BE2C (cell line): ENCODE measurements around the gene MAGEB17.
"Not testable (repeated sequence)": the region's sequence is repeated elsewhere in the genome, so short reads cannot be mapped to it uniquely, and the experiment has no call there.

ENCODE experiments used
- DNase-seq: peaks from one replicate; pipeline ENCODE4 v3.0.0-alpha.2; 2020
- H3K27me3 ChIP-seq: fragments of 250-450 bp; sonication (Bioruptor Pico); 2 replicates; pipeline ENCODE4 v1.5.1; 2020; ENCODE audit warnings: mild to moderate bottlenecking
- H3K36me3 ChIP-seq: fragments of 250-450 bp; sonication (Bioruptor Pico); 2 replicates; pipeline ENCODE4 v1.5.1; 2020; ENCODE audit warnings: mild to moderate bottlenecking
- H3K4me1 ChIP-seq: fragments of 250-450 bp; sonication (Bioruptor Pico); 2 replicates; pipeline ENCODE4 v1.5.1; 2020
- H3K4me3 ChIP-seq: 2 replicates; pipeline ENCODE4 v1.5.1; 2011; ENCODE audit warnings: low read depth, low read length
- H3K9me3 ChIP-seq: fragments of 250-450 bp; sonication (Bioruptor Pico); 2 replicates; pipeline ENCODE4 v1.5.1; 2020
- TF ChIP-seq, protein P1 (sequence below): IDR thresholded peaks from 2 replicates; pipeline ENCODE4 v1.5.1; 2012; ENCODE audit warnings: mild to moderate bottlenecking, low read depth, low read length

MAGEB17 gene

DNA sequence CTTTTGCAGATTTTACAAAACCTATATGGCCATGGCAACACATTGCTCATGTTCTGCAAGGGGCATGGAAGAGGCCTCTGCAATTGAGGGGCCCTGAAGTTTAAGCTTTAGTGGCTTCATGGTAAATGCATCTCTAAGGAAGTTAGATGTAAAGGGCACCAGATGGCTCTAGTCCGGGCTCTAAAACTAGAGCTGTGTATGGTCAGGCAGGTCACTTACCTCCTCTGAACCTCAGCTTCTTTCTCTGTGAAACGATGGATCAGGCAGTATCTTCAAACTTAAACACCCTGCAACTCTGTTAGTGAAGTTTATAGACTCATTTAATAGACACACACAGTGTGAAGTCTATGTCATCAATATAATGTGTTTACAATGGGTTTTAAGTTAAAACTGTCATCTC, 10.0 kb downstream of the MAGEB17 start:
- TF ChIP-seq, protein P1, sequence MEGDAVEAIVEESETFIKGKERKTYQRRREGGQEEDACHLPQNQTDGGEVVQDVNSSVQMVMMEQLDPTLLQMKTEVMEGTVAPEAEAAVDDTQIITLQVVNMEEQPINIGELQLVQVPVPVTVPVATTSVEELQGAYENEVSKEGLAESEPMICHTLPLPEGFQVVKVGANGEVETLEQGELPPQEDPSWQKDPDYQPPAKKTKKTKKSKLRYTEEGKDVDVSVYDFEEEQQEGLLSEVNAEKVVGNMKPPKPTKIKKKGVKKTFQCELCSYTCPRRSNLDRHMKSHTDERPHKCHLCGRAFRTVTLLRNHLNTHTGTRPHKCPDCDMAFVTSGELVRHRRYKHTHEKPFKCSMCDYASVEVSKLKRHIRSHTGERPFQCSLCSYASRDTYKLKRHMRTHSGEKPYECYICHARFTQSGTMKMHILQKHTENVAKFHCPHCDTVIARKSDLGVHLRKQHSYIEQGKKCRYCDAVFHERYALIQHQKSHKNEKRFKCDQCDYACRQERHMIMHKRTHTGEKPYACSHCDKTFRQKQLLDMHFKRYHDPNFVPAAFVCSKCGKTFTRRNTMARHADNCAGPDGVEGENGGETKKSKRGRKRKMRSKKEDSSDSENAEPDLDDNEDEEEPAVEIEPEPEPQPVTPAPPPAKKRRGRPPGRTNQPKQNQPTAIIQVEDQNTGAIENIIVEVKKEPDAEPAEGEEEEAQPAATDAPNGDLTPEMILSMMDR, result no peak
- no peaks in the 10 kb centered on the region for H3K36me3 ChIP-seq
- no peak for DNase-seq
- H3K4me3 ChIP-seq, result no peak overlapping the region
- no peaks in the 10 kb centered on the region for H3K9me3 ChIP-seq
- no peaks in the 10 kb centered on the region for H3K27me3 ChIP-seq
- H3K4me1 ChIP-seq, result no peaks in the 10 kb centered on the region

DNA sequence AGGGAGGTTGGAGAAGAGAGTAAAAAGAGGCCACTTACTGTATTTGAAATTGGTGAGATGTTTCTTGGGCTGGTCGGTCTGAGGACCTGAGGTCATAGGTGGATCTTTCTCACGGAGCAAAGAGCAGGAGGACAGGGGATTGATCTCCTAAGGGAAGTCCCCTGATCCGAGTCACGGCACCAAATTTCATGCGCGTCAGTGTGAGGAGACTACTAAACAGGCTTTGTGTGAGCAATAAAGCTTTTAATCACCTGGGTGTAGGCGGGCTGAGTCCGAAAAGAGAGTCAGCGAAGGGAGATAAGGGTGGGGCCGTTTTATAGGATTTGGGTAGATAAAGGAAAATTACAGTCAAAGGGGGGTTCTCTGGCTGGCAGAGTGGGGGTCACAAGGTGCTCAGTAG, 16.6 kb downstream of the MAGEB17 start:
- not testable (repeated sequence) for DNase-seq, H3K9me3 ChIP-seq, H3K36me3 ChIP-seq, H3K27me3 ChIP-seq, H3K4me3 ChIP-seq, H3K4me1 ChIP-seq

GRCh38 chrX:16185725-16186136, 18.4 kb downstream of the MAGEB17 start:
- H3K4me1 ChIP-seq, result no peaks in the 10 kb centered on the region
- H3K27me3 ChIP-seq, result no peaks in the 10 kb centered on the region
- DNase-seq, result no peak
- H3K9me3 ChIP-seq, result no peaks in the 10 kb centered on the region
- TF ChIP-seq, protein P1, result no peak
- H3K4me3 ChIP-seq, result no peak overlapping the region
- no peaks in the 10 kb centered on the region for H3K36me3 ChIP-seq

DNA sequence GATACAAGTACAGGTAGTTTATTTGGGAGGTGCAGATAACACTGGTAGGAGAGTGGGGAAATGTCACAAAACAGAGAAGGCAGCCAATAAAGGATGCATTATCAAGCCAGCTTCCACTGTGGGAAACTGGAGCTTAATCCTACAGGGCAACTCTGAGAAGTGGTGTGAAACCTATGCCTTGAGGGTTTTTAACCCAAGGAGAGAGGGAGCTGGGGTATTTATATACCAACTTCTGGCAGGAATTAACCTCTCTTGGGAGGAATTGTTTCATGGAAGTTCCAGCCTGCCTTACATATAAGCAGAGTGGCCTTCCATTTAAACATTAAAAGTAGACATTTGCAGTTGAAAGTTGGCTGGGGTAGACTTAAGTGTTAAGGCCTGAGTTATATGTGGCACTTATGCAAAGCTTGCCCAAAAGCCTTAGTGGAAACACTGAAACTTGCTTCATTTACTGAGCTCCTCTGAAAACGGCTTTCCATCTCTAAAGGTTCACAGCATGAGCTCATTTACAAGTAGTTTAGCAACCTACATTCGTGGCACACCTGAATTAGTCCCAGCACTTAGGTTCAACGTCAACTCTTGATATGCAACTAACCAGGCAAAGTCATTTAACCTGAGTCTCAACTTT, 19.2 kb downstream of the MAGEB17 start:
- no peaks in the 10 kb centered on the region for H3K9me3 ChIP-seq
- no peak overlapping the region for H3K4me3 ChIP-seq
- TF ChIP-seq, protein P1, result no peak
- no peaks in the 10 kb centered on the region for H3K27me3 ChIP-seq
- no peaks in the 10 kb centered on the region for H3K4me1 ChIP-seq
- no peak for DNase-seq
- no peaks in the 10 kb centered on the region for H3K36me3 ChIP-seq

DNA sequence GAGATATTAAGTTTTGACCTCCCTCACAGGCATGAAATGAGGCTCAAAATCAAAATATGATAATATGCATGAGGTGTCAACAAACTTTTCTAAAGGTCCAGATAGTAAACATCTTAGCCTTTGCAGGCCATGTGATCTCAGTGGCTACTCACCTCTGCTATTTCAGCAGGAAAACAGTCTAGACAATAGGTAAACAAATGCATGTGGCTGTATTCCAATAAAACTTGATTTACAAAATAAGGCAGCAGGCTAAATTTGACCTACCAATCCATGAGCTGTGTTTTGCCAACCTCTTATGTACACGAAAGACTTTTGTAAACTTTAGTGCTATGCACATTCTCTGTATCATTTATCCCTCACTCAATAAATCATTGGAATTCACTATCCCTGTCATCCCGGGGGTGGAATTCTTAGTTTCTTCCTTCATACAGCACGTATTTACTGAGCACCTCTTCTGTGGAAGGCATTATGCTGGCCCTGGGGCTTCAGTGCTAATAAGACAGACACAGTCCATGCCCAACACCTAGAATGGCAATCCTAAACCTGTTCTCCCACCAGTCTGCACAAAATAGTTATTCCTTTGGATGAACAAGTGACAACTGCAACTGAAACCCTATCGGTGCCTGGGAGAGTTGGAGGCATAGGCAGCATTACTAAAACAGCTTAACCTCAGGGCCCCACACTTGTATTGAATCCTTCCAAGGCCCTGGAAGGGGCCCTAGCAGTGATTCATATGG, 19.9 kb downstream of the MAGEB17 start:
- TF ChIP-seq, protein P1, result no peak
- no peaks in the 10 kb centered on the region for H3K4me1 ChIP-seq

DNA sequence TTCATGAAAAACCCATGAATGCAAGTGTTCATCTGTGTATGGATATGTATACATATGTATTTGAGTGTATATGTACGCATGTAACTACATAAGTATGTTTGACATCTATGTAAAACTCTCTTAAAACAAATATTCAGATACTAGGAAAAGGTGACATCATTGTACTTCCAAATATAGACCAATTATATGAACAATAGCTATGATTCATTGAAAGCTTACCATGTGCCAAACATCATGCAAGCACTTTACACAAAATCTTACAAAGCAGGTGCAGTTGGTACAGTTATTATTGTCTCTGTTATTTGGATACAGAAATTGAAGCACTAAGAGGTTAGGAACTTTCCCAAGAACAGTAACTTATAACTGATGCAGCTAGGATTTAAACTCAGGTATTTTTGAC, 21.4 kb downstream of the MAGEB17 start:
- no peak for DNase-seq
- TF ChIP-seq, protein P1, result no peak
- H3K27me3 ChIP-seq, result no peaks in the 10 kb centered on the region

More for the DNA sequence above, 19.9 kb downstream of the MAGEB17 start:
- Histone ChIP-seq H3K27me3 (no peaks in the 10 kb centered on the region), H3K9me3 (no peaks in the 10 kb centered on the region), H3K36me3 (no peaks in the 10 kb centered on the region), H3K4me3 (no peak overlapping the region)
- DNase-seq, result no peak

More for the DNA sequence above, 21.4 kb downstream of the MAGEB17 start:
- H3K4me3 ChIP-seq, result no peak overlapping the region
- no peaks in the 10 kb centered on the region for H3K36me3 ChIP-seq
- no peaks in the 10 kb centered on the region for H3K4me1 ChIP-seq
- H3K9me3 ChIP-seq, result no peaks in the 10 kb centered on the region
